K562 (cell line): Measurements from ENCODE around the gene C5AR2. TPM values are rescaled to one million over a fixed set of nuclear protein-coding genes. Genes with fewer than 3 reads are reported as not detected.

Experiments
- ATAC-seq: fragments of 200-7000 bp; cut with Tn5 transposase; 3 replicates; pipeline ENCODE4 v1.9.1; 2020; ENCODE audit warnings: moderate library complexity
- BruUV-seq: library from RNA; stranded (reverse); fragments of 400-500 nt; replicated peaks from 2 replicates; lab custom pipeline; 2021; lab: Mats Ljungman, UMichigan
- CTCF ChIA-PET: fragments of 300-600 bp; formaldehyde crosslinking; extraction: SDS; loops from one replicate; lab custom pipeline; 2021; ENCODE audit warnings: low intra/inter-chr PET ratio; lab: Yijun Ruan, JAX
- POLR2A ChIA-PET: fragments of 300-600, 350-650 bp; sonication (Branson Sonifier 250); formaldehyde crosslinking; extraction: SDS; loops from one replicate; lab custom pipeline; 2021; ENCODE audit warnings: antibody characterized with exemption, inconsistent platforms; lab: Yijun Ruan, JAX
- DNase-seq, 4 experiments: peaks; one replicate each; pipeline versions ENCODE4 v3.0.0 to v3.0.0-alpha.2; 2011 to 2018; ENCODE audit warnings: low spot score in 3 of 4, mixed read lengths in 3 of 4; ENCODE audit errors: extremely low read depth in 1 of 4
- FAIRE-seq: peaks from 2 replicates; lab custom pipeline; 2011; peaks lifted over from hg19 to GRCh38; lab: Jason Lieb, UNC
- H2AFZ ChIP-seq: 2 replicates; pipeline ENCODE4 v1.6.0; 2011; ENCODE audit warnings: low read depth, low read length, control low read depth, inconsistent platforms
- H3K27ac ChIP-seq: fragments of 200-600 bp; 3 replicates; pipeline ENCODE4 v1.8.0; 2011; ENCODE audit warnings: low read depth, mild to moderate bottlenecking, control low read depth, inconsistent platforms, low read length, moderate library complexity, mixed read lengths; ENCODE audit errors: extremely low read depth
- H3K27me3 ChIP-seq, 2 experiments: fragments of 300-600 bp in 1 of 2; 2 replicates in 1 of 2; 3 replicates in 1 of 2; pipeline versions ENCODE4 v1.6.0 to v1.8.0; 2011; ENCODE audit warnings: inconsistent platforms in 2 of 2, low read length in 2 of 2, mild to moderate bottlenecking in 1 of 2, mixed read lengths in 1 of 2, moderate library complexity in 1 of 2; ENCODE audit not compliant: control insufficient read depth in 2 of 2, insufficient read depth in 2 of 2
- H3K36me3 ChIP-seq: fragments of 300-600 bp; 3 replicates; pipeline ENCODE4 v1.8.0; 2011; ENCODE audit warnings: mild to moderate bottlenecking, low read length, inconsistent platforms; ENCODE audit not compliant: control insufficient read depth, insufficient read depth
- H3K4me1 ChIP-seq, 2 experiments: fragments of 200-600 bp in 1 of 2; replicated peaks in 1 of 2; 2 replicates in 1 of 2; 3 replicates in 1 of 2; pipeline versions ENCODE4 v1.5.1 to v1.8.0; 2011; ENCODE audit warnings: inconsistent platforms in 2 of 2, low read length in 2 of 2, mild to moderate bottlenecking in 1 of 2, mixed read lengths in 1 of 2, moderate library complexity in 1 of 2; ENCODE audit not compliant: control insufficient read depth in 2 of 2, insufficient read depth in 2 of 2
- H3K4me2 ChIP-seq: 2 replicates; pipeline ENCODE4 v1.6.1; 2011; ENCODE audit warnings: low read length, control low read depth, inconsistent platforms, mixed read lengths; ENCODE audit not compliant: insufficient read depth
- H3K4me3 ChIP-seq: fragments of 200-600 bp; sonication (generic), shearing (Covaris generic); 2 replicates; pipeline ENCODE4 v1.5.1; 2016; ENCODE audit warnings: control low read depth, inconsistent platforms
- H3K79me2 ChIP-seq: fragments of 200-600 bp; 3 replicates; pipeline ENCODE4 v1.8.0; 2011; ENCODE audit warnings: low read length, inconsistent platforms; ENCODE audit not compliant: control insufficient read depth, insufficient read depth
- H3K9ac ChIP-seq, 2 experiments: 2 replicates each; pipeline versions ENCODE4 v1.6.0 to v1.6.1; 2011; ENCODE audit warnings: low read depth in 2 of 2, low read length in 2 of 2, control low read depth in 1 of 2, inconsistent platforms in 1 of 2, mild to moderate bottlenecking in 1 of 2, mixed read lengths in 1 of 2; ENCODE audit not compliant: insufficient read depth in 1 of 2
- H3K9me1 ChIP-seq: one replicate; pipeline ENCODE4 v1.6.0; 2011; ENCODE audit warnings: inconsistent platforms, mild to moderate bottlenecking, low read length, moderate library complexity; ENCODE audit not compliant: control insufficient read depth, insufficient read depth
- H3K9me3 ChIP-seq: replicated peaks from 2 replicates; pipeline ENCODE4 v1.5.1; 2011; ENCODE audit warnings: low read depth, low read length, inconsistent platforms; ENCODE audit not compliant: control insufficient read depth, insufficient read depth
- H4K20me1 ChIP-seq: replicated peaks from 2 replicates; pipeline ENCODE4 v1.6.1; 2011; ENCODE audit warnings: low read length, inconsistent platforms, mixed read lengths; ENCODE audit not compliant: control insufficient read depth, insufficient read depth
- ADNP ChIP-seq: fragments of 200-800 bp; sonication (Bioruptor generic); IDR thresholded peaks from 2 replicates; pipeline ENCODE4 v1.6.1; 2016; ENCODE audit warnings: missing genetic modification characterization, missing compliant biosample characterization
- BCOR ChIP-seq: fragments of 450-650 bp; IDR thresholded peaks from 2 replicates; pipeline ENCODE4 v1.6.1; 2016
- CBX1 ChIP-seq: sonication (generic); IDR thresholded peaks from 2 replicates; pipeline ENCODE4 v1.6.1; 2016; ENCODE audit warnings: antibody characterized with exemption, low read depth, mild to moderate bottlenecking
- HDAC1 ChIP-seq, 2 experiments: fragments of 450-650 bp; IDR thresholded peaks; 2 replicates each; pipeline ENCODE4 v1.6.1; 2016 to 2017; ENCODE audit warnings: inconsistent platforms in 1 of 2, mild to moderate bottlenecking in 1 of 2, moderate library complexity in 1 of 2
- HDAC2 ChIP-seq: fragments of 450-650 bp; IDR thresholded peaks from 2 replicates; pipeline ENCODE4 v1.6.1; 2016; ENCODE audit warnings: mild to moderate bottlenecking
- KDM1A ChIP-seq, 2 experiments: fragments of 450-650 bp; IDR thresholded peaks; 2 replicates each; pipeline ENCODE4 v1.6.1; 2016; ENCODE audit warnings: mild to moderate bottlenecking in 2 of 2
- MCM2 ChIP-seq: fragments of 450-650 bp; IDR thresholded peaks from 2 replicates; pipeline ENCODE4 v1.6.1; 2017; ENCODE audit warnings: low read depth, mild to moderate bottlenecking
- NEUROD1 ChIP-seq: fragments of 150-350 bp; IDR thresholded peaks from 2 replicates; pipeline ENCODE4 v1.6.1; 2014; ENCODE audit warnings: borderline replicate concordance, low read length, low read depth; ENCODE audit not compliant: partially characterized antibody
- NR1H2 ChIP-seq: sonication (generic); formaldehyde crosslinking; IDR thresholded peaks from 2 replicates; pipeline ENCODE4 v1.4.0; 2020; ENCODE audit warnings: mild to moderate bottlenecking, missing genetic modification reagents
- RBM25 ChIP-seq: fragments of 200-400 bp; formaldehyde crosslinking; IDR thresholded peaks from 2 replicates; pipeline ENCODE4 v1.6.1; 2018; ENCODE audit warnings: low read length, low read depth, moderate library complexity; ENCODE audit not compliant: severe bottlenecking
- SMARCA5 ChIP-seq: fragments of 450-650 bp; IDR thresholded peaks from 2 replicates; pipeline ENCODE4 v1.6.1; 2016
- ZNF121 ChIP-seq: sonication (generic); formaldehyde crosslinking; conservative IDR thresholded peaks from 2 replicates; pipeline ENCODE4 v1.8.0; 2022; ENCODE audit warnings: missing genetic modification reagents
- WGBS: fragments of 100-300 bp; shearing (Covaris generic); methylation state at CpG from one replicate; pipeline ENCODE4 v1.1.6; 2016; ENCODE audit warnings: low coverage, mixed read lengths; ENCODE audit not compliant: insufficient coverage; ENCODE audit errors: missing lambda C conversion rate; 5-methylcytosine and 5-hydroxymethylcytosine counted together
- in situ Hi-C: fragments of 300-500 bp; cut with MboI; formaldehyde crosslinking; loops from 4 replicates; pipeline ENCODE4 v1.15.0; 2018; ENCODE audit warnings: inconsistent platforms, mixed read lengths
- intact Hi-C: fragments of 100-400 bp; cut with micrococcal nuclease; formaldehyde crosslinking; loops from 2 replicates; pipeline ENCODE4 v1.14.2; 2022
- polyA plus RNA-seq, 8 experiments: library from polyadenylated mRNA; depleted of rRNA in 4 of 8; stranded (reverse) in 5 of 8; unstranded in 3 of 8; fragments of >200 nt; fragmentation: Nextera tagmentation in 2 of 8; fragmentation: Illumina TruSeq in 1 of 8; extraction: Ambion mirVana in 2 of 8; extraction: Trizol in 1 of 8; gene quantifications; 2 replicates each; pipeline versions ENCODE4 v1.2.1 to v1.2.3, GENCODE V29; 2011 to 2014; ENCODE audit warnings: inconsistent platforms in 1 of 8, missing spikeins in 1 of 8
- total RNA-seq, 7 experiments: library from RNA; depleted of rRNA in 6 of 7; stranded (reverse); fragments of >200 nt in 6 of 7; fragmentation: Illumina TruSeq in 2 of 7; extraction: Trizol in 2 of 7; gene quantifications; 2 replicates each; pipeline versions ENCODE4 v1.2.1 to v1.2.3, GENCODE V29; 2011 to 2021; ENCODE audit warnings: low replicate concordance in 1 of 7

C5AR2 gene
- total and polyA plus RNA-seq, 9 of the 15 experiments (the other 6 are each of a cell fraction or from before 2014, with no cell fraction given), result 0.01 to 1.1 (median 0.13) TPM

DNA sequence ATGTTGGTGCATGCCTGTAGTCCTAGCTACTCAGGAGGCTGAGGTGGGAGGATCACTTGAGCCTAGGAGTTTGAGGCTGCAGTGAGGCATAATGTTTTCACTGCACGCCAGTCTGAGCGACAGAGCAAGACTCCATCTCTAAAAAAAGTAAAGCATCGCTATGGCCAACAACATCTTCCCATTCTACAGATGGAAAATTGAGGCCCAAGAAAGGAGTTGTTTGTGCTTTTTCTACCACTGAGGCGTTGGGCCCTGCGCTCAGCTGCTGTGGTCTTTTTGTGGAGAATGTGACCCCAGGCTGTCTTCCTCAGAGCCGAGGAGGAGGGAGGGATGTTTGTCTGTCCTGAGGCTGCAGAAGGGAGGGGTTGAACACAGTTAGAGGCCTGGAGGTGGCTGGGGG is 485 bp upstream of the C5AR2 start:
- no peaks in the 10 kb centered on the region for H4K20me1 ChIP-seq
- in situ Hi-C loops, result no loop called here
- H3K27me3 ChIP-seq, result no peaks in the 10 kb centered on the region
- ATAC-seq (no peak), DNase-seq (no peak), FAIRE-seq (no peak)
- peaks cover 36 to 41% of the 10 kb centered on the region in 2 experiments for H3K4me1 ChIP-seq
- 80% methylated on average over 6 of the region's 6 CpGs for whole genome bisulfite sequencing
- CTCF ChIA-PET, result no interaction called here
- no peaks in the 10 kb centered on the region for H3K9me1 ChIP-seq
- no peaks in the 10 kb centered on the region for H3K9me3 ChIP-seq
- no peak overlapping the region for H3K4me2 ChIP-seq
- H3K9ac ChIP-seq, result peak overlapping the region in 1 of 2 experiments; percentile 70; a peak in 2 of 4 replicates
- H2AFZ ChIP-seq, result peak overlapping the region; percentile 11; the same call in 1 of the 2 replicates
- no peaks in the 10 kb centered on the region for H3K79me2 ChIP-seq
- no peaks in the 10 kb centered on the region for H3K36me3 ChIP-seq
- no peak overlapping the region for H3K4me3 ChIP-seq
- intact Hi-C loops, result no loop called here
- no peak overlapping the region for H3K27ac ChIP-seq
- no TSS peak for BruUV-seq
- TF ChIP-seq HDAC1 (IDR thresholded peaks at IDR 0.05) (0 out of 4 replicates have a peak, but pooled peaks of 1 of the 2 experiments have one; percentile 13), RBM25 (peak; percentile 86), MCM2 (no peak), BCOR (peak; percentile 94), KDM1A (IDR thresholded peaks at IDR 0.05) (peak; percentile 61 to 80), HDAC2 (peak; percentile 56; the same call in 1 of the 2 replicates), ADNP (tag) (peak; percentile 75), SMARCA5 (peak; percentile 68), ZNF121 (0 out of 2 replicates have a peak, but pooled peaks have one; percentile 16), CBX1 (0 out of 2 replicates have a peak, but pooled peaks have one; percentile 62), NEUROD1 (no peak), NR1H2 (no peak)
- TF ChIP-seq, all 486 proteins: peak for 9
- POLR2A ChIA-PET, result interaction anchor here (1.0 to 1.4 kb wide), 2 partner anchors 14 to 16 kb away, joined by 3 read pairs; no protein-coding TSS in a partner anchor
